HL-60 (cell line): ENCODE measurements around the gene SNRPA.

Experiments used
- GABPA ChIP-seq: IDR thresholded peaks from 2 replicates; pipeline ENCODE4 v1.6.1; 2012; ENCODE audit warnings: low read depth
- POLR2AphosphoS5 ChIP-seq: IDR thresholded peaks from 2 replicates; pipeline ENCODE4 v1.6.1; 2012; ENCODE audit warnings: low read depth
- REST ChIP-seq: IDR thresholded peaks from 2 replicates; pipeline ENCODE4 v1.6.1; 2012; ENCODE audit warnings: low read depth; ENCODE audit not compliant: insufficient replicate concordance
- TF ChIP-seq, protein P1 (sequence below): IDR thresholded peaks from one replicate; pipeline ENCODE4 v1.5.1; 2011; ENCODE audit warnings: low read length, control low read depth, inconsistent platforms; ENCODE audit not compliant: insufficient read depth

DNA sequence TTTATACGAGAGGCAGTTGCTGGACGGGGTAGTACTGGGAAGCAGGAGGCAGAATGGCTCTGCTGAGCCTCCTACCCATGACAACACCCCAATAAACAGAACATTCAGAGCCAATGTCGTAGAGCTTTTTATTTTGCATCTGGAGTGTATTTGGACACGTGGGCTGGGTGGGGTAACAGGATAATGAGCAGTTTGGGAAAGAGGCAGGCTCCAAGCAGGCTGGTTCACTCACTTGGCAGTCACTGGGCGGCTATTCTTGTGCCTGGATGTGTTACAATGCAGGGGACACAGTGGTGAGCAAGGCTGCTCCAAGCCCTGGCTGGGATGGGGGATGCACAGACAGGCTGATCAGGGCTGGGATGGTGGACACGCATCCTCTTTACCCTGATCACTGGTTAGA is 10.3 kb upstream of the SNRPA start:
- TF ChIP-seq, protein P1, sequence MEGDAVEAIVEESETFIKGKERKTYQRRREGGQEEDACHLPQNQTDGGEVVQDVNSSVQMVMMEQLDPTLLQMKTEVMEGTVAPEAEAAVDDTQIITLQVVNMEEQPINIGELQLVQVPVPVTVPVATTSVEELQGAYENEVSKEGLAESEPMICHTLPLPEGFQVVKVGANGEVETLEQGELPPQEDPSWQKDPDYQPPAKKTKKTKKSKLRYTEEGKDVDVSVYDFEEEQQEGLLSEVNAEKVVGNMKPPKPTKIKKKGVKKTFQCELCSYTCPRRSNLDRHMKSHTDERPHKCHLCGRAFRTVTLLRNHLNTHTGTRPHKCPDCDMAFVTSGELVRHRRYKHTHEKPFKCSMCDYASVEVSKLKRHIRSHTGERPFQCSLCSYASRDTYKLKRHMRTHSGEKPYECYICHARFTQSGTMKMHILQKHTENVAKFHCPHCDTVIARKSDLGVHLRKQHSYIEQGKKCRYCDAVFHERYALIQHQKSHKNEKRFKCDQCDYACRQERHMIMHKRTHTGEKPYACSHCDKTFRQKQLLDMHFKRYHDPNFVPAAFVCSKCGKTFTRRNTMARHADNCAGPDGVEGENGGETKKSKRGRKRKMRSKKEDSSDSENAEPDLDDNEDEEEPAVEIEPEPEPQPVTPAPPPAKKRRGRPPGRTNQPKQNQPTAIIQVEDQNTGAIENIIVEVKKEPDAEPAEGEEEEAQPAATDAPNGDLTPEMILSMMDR, result no peak
- TF ChIP-seq POLR2AphosphoS5 (no peak), GABPA (no peak), REST (no peak)
